NOMO-1 treated with DMSO at 0.1 percent for 48 hours (cell line): ENCODE measurements around the gene OTOP1.
"Not testable (repeated sequence)": the region's sequence is repeated elsewhere in the genome, so short reads cannot be mapped to it uniquely, and the experiment has no call there.

Experiments
- DNase-seq: peaks from one replicate; lab custom pipeline; 2025; ENCODE audit not compliant: unreplicated experiment; lab: John Stamatoyannopoulos, UW

The OTOP1 gene, protein sequence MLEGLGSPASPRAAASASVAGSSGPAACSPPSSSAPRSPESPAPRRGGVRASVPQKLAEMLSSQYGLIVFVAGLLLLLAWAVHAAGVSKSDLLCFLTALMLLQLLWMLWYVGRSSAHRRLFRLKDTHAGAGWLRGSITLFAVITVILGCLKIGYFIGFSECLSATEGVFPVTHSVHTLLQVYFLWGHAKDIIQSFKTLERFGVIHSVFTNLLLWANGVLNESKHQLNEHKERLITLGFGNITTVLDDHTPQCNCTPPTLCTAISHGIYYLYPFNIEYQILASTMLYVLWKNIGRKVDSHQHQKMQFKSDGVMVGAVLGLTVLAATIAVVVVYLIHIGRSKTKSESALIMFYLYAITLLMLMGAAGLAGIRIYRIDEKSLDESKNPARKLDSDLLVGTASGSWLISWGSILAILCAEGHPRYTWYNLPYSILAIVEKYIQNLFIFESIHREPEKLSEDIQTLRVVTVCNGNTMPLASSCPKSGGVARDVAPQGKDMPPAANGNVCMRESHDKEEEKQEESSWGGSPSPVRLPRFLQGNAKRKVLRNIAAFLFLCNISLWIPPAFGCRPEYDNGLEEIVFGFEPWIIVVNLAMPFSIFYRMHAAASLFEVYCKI

DNA sequence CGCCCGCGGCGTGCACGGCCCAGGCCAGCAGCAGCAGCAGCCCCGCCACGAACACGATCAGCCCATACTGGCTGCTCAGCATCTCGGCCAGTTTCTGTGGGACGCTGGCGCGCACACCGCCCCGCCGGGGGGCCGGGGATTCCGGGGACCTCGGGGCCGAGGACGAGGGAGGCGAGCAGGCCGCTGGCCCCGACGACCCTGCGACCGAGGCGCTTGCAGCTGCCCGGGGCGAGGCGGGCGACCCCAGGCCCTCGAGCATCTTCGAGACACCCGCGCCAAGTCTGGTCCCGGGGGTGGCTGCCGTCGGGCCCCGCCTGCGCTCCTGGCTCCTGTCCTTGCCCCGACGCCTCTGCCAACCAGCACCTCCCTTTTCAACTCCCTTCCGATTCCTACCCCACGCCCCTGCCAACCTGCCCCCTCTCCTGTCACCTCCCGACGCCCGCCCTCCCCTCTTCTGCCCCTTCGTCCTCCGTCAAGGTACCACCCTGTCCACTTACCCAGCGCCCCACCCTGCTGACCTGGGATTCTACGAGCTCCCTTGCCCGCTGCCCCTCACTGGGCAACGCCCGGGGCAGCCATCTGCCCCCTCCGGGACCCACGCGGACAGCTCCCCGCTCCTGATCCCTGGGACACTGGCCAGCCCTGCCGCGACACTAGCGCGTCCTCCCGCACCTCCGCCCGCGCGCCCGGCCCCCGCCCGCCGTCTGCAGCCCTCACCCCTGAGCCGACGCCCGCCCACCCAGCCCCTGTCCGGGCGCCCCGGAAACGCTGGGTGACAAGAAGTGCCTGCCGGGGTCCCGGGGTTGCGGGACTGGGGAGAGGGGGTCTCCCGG, at the start of gene OTOP1:
Gene OTOP1 (minus strand): TSS at position 324 of the 833 bp plus-strand sequence. CDS start 65 bp downstream, at position 259.
- DNase-seq = no peak

DNA sequence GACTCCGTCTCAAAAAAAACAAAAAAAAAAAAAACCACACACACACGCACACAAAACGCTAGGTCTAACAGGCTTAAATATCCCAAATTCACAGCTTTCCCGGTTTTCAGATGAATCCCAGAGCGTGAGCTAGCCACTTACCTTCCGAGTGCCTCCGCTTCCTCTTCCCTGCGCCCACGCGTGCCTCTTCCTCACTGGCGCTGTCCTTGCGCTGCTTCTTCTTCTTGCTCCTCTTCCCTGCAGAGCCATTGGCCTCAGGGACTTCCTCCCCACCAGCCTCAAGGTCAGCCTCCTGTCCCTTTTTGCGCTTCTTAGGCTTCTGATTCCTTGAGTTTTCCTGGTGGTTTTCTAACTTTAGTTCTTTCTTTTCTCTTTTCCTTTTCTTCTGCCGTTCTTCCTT, 47.5 kb upstream of the OTOP1 start:
- DNase-seq = no peak

DNA sequence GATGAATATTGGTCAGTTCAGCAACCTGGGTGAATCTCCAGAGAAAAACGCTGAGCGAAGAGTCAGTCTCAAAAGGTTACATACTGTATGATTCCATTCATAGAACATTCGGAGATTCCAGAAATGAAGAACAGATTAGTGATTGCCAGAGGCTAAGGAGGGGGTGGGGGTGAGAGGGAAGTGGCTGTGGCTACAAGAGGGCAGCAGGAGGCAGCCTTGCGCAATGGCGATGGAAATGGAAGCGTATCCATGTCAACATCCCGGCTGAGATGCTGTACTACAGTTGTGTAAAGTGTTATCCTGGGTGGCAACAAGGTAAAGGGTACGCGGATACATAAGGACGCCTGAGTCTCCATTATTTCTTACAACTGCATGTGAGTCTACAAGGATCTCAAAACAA, 45.2 kb upstream of the OTOP1 start:
- no peak for DNase-seq

DNA sequence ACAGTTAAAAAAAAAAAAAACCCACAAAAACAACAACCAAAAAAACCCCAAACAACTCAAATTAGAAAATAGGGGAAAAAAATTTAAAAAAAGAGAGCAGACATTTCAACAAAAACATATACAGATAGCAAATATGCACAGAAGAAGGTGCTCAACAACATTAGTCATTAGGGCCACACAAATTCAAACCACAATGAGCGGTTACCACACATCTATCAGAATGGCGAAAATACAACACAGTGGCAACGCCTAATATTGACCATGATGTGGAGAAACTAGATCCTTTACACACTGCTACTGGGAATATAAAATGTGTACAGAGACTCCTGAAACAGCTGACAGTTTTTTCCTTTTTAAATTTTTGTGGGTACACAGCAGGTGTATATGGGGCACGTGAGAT, 43.8 kb upstream of the OTOP1 start:
- peak; percentile 40 for DNase-seq

DNA sequence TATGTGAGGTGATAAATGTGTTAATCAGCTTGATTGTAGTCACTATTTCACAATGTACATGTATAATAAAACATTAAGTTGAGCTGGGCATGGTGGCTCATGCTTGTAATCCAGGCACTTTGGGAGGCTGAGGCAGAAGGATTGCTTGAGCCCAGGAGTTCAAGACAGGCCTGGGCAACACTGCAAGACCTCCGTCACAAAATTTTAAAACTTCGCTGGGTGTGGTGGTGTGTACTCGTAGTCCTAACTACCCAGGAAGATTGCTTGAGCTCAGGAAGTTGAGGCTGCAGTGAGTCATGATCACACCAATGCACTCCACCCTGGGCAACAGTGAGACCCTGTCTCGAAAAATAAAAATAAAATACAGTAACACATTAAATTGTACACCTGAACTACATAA, 43.1 kb upstream of the OTOP1 start:
- DNase-seq = peak; percentile 22

DNA sequence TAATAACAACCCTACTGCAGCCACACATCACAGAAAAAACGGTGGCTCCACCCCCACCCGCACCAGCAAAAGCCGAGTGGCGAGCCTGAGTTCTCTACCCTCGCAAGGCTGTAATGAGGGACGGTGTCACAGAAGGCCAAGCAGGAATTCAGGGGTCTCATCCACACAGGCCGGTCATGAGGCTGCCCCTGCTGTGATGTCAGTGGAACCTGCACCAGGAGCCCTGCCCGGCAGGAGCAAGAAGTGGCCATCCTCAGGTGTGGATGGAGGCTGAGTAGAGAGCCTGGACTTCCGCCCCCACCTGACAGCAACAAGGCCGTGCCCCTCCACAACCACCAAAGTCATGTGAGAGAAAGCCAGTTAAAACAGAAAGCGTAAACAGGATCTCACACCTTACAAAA, 42.6 kb upstream of the OTOP1 start:
- DNase-seq = no peak

DNA sequence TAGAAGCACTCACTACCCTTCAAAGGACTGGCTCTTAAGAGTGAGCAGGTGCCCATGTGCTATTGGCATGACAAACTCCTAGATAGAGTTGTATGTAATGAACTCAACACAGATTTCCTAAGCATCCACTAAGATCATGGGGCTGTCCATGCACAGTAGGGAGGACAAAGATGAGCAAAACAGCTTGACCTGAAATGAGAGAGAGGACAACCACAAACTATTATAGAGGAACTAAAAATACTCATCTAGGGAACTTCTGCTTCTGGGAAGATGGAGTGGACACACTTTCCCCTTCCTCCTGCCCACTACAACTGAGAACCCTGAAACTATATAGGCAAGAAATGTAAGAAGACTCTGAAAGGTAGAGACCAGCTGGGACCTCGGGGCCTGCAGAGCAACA, 42.0 kb upstream of the OTOP1 start:
- DNase-seq = peak; percentile 55

DNA sequence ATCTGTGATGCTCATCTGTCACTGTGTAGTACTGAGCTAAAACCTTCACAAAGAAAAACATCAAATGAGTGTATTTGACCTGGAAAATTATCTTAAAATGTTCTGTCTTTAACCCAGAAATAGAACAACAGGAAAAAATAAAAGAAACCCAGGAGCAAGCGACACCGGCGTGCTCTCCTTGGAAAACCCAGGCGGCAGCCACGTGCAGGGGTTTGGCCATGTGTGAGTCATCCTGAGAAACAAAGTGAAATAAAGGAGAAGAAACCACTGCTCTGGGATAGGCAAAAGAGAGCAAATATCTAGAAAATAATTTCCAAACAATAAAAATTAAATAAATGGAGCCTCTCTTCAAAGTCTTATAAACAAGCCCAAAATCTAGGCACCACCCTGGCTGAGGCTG, 41.3 kb upstream of the OTOP1 start:
- DNase-seq = no peak

DNA sequence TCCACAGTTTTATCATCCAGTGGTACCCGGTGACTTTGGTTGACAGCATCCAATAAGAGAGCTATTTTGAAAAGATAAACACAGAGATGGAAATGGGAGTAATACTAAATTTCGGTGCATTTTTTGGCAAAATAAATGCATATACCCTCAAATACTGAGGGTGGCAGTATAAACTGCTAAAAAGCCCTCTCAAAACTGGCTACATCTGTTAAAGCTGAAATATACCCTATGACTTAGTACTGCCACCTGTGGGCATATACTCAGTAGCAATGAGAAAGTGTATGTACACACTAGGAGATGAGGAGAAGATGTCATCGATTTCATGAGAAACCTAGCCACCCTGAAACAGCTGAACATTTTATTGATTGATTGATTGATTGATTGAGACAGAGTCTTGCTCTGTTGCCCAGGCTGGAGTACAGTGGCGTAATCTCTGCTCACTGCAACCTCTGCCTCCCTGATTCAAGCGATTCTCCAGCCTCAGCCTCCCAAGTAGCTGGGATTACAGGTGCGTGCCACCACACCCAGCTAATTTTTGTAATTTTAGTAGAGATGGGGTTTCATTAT, 33.5 kb upstream of the OTOP1 start:
- peak; percentile 70 for DNase-seq

DNA sequence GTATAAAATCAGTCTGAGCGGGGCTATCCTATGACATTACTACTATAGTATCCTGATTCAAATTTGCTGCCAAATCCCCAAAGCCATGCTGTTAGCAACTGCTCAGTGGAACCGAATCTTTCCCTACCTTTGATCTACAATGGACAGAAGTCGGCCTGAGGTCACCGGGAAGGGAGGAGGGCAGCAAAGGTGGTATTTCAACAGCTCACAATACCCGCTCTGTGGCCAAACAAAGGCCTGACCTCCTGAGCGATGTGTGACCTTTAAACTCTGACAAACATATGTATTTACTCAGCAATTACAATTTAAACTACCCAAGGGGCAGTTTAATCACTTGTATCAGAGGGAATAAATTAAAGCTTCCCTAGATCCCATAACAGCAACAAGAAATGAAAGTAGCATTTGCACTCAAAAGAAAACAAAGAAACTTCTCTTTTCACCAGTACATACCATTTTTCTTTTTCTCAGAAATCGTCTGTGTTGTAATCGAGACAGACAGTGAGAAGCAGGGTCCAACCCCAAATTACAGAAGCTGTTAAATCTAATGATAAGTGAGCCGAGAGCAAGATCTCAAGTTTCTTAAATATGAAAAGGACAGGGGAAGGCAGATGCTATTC, 32.9 kb upstream of the OTOP1 start:
- peak; percentile 16 for DNase-seq

DNA sequence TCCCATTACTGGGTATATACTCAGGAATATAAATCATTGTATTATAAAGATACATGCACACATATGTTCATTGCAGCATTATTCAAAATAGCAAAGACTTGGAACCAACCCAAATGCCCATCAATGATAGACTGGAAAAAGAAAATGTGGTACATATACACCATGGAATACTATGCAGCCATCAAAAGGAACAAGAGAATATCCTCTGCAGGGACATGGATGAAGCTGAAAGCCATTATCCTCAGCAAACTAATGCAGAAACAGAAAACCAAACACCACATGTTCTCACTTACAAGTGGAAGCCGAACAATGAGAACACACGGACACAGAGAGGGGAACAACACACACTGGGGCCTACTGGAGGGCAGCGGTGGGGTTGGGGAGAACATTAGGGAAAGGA, 31.0 kb upstream of the OTOP1 start:
- DNase-seq = not testable (repeated sequence)

DNA sequence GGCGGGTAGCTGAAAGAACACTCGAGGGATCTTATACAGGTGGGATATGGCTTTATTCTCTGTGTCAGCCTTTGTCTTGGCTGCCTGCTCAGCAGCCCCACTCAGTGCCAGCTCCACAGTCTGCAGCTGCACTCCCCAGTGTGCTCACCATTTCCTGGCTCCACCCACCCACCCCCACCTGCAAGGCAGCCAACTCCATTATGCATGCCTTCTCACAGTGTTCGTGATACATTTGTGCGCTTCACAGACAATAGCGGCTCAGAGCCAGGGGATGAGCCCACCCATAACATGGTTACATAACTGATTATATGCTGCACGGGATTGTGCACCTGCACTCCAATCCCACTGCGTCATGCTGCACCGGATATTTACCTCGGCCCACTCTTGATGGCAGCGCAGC, 30.1 kb upstream of the OTOP1 start:
- no peak for DNase-seq

DNA sequence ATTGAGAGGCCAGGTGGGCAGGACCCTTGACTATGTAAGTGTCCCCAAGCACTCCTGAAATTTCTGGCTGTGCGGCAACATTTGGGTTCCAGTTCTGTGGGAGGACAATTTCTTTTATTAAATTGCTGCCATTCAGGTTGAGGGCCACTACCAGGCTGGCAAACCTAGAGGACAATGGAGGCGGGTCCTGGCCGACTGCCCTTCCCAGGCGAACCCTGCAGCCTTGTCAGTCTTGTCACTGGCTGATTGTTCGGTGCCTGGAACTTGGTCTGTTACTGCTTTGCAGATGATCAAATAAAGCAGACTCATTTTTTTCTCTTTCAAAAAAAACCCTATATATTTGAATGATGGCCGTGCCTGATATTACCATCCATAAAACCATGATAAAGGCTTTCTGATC, 27.9 kb upstream of the OTOP1 start:
- DNase-seq = no peak

DNA sequence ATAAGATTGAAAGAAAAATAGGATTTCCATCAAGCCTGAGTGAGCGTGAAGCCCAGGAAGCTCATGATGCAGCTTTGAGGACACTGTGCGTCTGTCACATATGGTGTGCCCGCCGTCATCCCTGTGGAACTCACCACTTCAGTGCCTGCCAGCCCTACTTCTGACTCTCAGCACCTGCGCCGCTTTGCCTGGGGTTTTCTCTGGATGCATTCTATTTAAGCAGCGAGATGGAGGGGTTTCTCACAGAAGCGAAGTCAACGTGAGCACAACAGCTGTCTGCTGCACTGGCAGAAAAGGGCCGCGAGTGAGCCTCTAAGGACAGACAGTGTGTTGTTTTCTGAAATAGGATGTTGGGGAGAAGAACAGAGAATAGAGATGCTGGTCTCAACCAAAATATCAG, 27.5 kb upstream of the OTOP1 start:
- no peak for DNase-seq

DNA sequence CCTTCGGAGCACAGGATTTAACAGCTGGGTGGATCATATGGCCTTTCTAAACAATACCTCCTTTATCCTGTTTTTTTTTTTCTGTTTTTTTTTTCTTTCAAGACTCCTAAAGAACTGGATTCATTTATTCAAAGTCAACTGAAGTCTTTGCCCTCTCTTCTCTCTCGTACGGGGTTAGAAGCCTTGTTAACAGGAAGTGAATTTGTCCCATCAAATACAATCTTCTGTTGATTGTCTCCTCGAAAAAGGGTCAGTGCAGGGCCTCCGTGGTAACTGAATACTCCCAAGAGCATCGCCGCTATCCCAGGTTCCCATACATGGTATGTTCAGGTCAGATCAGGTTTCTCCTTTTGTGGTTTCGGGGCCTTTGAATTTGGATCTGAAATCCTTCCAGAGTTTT, 23.1 kb upstream of the OTOP1 start:
- no peak for DNase-seq

DNA sequence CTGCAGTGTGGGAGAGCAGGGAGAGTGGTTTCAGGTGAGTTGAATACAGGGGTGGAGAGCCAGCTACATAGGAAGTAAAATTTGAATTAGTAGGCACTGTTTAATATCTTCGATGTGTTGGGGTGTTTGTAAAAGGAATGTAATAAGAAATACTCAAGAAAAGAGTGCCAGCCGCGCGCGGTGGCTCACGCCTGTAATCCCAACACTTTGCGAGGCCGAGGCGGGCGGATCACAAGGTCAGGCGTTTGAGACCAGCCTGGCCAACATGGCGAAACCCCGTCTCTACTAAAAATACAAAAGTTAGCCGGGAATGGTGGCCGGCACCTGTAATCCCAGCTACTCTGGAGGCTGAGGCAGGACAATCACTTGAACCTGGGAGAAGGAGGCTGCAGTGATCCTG, 22.6 kb upstream of the OTOP1 start:
- not testable (repeated sequence) for DNase-seq

DNA sequence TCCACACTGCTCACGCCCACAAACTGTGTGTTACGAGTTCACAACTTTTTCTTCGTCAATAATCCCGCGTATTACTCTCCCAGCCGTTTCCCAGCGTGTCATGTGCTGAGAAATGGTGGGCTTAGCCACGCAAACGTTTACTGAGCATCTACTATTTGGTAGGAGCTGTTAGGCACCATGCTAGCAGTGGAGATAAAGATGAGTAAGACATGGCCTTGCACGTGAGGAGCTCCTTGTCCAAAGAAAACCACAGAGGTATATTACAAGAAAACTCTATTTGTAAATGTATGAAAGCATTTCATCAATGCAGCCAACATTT, 22.1 kb upstream of the OTOP1 start:
- no peak for DNase-seq

DNA sequence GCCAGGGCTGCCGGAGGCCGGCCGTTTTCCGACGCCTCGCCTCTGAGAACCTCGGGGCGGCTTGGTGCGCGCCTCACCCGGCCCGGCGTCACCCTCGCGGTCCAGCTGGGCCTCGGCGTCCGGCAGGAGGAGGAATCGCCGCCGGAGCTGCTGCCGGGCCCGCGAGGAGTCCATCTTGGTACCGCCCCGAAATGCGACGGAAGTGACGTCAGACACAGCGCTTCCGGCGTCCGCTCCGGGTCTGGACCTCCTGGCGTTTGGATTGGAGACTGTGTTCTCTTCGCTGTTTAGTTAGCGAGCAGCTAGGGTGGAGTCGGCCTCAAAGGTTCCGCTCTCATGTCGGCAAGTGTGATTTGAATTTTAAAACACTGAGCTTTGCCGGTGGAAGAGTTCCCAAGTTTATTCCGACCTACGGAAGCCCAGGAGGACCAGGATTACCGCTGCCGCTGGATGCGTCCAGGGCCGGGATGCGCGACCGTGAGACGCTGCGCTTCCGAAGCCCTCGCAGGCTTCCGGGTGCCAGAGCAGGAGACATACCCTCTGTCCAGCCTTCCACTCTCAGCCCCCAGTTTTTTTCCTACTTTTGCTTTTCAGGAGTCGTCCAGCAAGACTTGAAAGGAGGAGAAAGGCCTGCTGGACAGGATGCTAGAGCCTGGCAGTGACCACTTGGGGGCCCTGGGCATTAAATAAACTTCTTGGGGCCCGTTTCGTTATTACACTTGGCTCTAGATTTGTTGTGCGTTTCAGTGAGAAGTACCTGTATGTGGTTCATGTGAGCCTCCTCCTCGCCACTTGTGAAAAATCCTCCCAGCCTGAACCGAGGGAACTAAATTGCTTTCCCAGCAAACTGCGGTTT, 21.5 kb upstream of the OTOP1 start, which contains the start of gene TMEM128:
Gene TMEM128 (minus strand): TSS at position 195 of the 856 bp plus-strand sequence. CDS start 21 bp downstream, at position 174.
- DNase-seq = peak; percentile 86

DNA sequence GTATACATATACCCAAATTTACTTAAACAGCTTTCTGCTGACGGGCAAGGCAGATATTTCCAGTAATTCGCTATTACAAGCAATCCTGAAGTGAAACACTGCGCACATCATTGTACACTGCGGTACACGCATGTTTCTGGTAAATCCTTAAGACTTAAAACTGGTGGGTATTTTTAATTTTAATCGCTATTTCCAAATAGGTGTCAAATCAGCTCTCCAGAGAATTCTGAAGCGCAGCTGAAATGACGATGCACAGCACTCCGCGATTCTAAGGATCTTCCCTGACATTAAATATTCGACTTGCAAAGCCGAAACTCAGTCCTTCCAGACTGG, 20.9 kb upstream of the OTOP1 start:
- peak; percentile 48 for DNase-seq

DNA sequence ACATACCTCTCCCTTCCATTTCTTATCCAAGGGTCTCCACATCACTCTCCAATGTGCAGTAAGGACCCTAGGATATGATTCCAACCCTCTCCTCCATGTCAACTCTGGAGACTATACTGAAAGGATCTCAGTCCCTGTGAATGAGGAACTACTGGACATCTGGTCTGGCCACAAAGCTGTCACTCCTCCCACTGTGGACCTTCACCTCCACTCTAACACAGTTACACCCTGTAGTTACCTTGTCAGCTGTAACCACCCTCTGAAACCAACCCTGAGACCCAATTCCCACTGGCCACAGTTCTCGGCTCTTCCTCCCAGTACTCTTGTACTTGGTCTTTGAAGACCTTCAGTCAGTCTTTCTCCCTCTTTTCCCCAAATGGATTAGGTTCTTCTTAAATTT, 18.4 kb upstream of the OTOP1 start:
- DNase-seq = no peak
